Ishikawa (cell line): ENCODE data around the gene EGLN3.

Experiments
- CEBPB ChIP-seq: IDR thresholded peaks from 2 replicates; pipeline ENCODE4 v1.6.1; 2012
- CREB1 ChIP-seq: IDR thresholded peaks from 2 replicates; pipeline ENCODE4 v1.6.1; 2012; ENCODE audit warnings: low read depth
- EGR1 ChIP-seq: IDR thresholded peaks from 2 replicates; pipeline ENCODE4 v1.6.1; 2012
- EP300 ChIP-seq: IDR thresholded peaks from 2 replicates; pipeline ENCODE4 v1.6.1; 2012; ENCODE audit warnings: borderline replicate concordance
- FOXM1 ChIP-seq: IDR thresholded peaks from 2 replicates; pipeline ENCODE4 v1.6.1; 2012; ENCODE audit warnings: low read depth, borderline replicate concordance
- NFIC ChIP-seq: IDR thresholded peaks from 2 replicates; pipeline ENCODE4 v1.6.1; 2012
- RAD21 ChIP-seq: IDR thresholded peaks from 2 replicates; pipeline ENCODE4 v1.6.1; 2012; ENCODE audit warnings: low read depth
- TAF1 ChIP-seq: IDR thresholded peaks from 2 replicates; pipeline ENCODE4 v1.6.1; 2012; ENCODE audit warnings: low read depth, mild to moderate bottlenecking
- TCF12 ChIP-seq: IDR thresholded peaks from 2 replicates; pipeline ENCODE4 v1.6.1; 2012; ENCODE audit warnings: low read depth
- TEAD4 ChIP-seq: IDR thresholded peaks from 2 replicates; pipeline ENCODE4 v1.6.1; 2012
- YY1 ChIP-seq: IDR thresholded peaks from 2 replicates; pipeline ENCODE4 v1.6.1; 2012; ENCODE audit warnings: low read depth
- ZBTB7A ChIP-seq: IDR thresholded peaks from 2 replicates; pipeline ENCODE4 v1.6.1; 2012; ENCODE audit warnings: low read depth
- TF ChIP-seq, protein P1 (sequence below): IDR thresholded peaks from 2 replicates; pipeline ENCODE4 v1.6.1; 2012
- TF ChIP-seq, protein P2 (sequence below): IDR thresholded peaks from 2 replicates; pipeline ENCODE4 v1.6.1; 2012; ENCODE audit warnings: low read depth, mild to moderate bottlenecking
- TF ChIP-seq, protein P3 (sequence below): IDR thresholded peaks from 2 replicates; pipeline ENCODE4 v1.6.1; 2012

The EGLN3 gene

DNA sequence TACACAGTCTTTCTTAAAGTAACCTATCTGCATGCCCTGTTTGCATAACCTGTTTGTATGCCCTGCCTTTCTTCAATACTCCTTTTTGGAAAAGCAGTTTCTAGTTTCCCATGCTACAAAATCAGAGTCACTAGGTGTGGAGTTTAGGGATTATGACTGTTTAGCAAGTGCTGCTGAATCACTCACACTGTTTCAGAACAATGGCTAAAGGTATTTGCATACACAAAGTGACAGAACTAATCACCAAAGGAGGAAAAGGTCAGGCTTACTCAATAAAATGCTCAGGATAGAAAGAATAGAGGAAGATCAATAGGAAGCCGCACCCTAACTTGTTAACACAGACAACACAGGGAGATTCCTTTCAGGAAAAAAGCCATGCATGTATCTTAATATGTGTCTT is 19.4 kb downstream of the EGLN3 start:
- TF ChIP-seq TCF12 (no peak), CEBPB (no peak), ZBTB7A (no peak), EP300 (no peak), CREB1 (no peak), EGR1 (no peak), FOXM1 (no peak), YY1 (no peak), RAD21 (no peak)
- TF ChIP-seq, protein P1, sequence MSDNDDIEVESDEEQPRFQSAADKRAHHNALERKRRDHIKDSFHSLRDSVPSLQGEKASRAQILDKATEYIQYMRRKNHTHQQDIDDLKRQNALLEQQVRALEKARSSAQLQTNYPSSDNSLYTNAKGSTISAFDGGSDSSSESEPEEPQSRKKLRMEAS, result no peak
- TF ChIP-seq, protein P2, sequence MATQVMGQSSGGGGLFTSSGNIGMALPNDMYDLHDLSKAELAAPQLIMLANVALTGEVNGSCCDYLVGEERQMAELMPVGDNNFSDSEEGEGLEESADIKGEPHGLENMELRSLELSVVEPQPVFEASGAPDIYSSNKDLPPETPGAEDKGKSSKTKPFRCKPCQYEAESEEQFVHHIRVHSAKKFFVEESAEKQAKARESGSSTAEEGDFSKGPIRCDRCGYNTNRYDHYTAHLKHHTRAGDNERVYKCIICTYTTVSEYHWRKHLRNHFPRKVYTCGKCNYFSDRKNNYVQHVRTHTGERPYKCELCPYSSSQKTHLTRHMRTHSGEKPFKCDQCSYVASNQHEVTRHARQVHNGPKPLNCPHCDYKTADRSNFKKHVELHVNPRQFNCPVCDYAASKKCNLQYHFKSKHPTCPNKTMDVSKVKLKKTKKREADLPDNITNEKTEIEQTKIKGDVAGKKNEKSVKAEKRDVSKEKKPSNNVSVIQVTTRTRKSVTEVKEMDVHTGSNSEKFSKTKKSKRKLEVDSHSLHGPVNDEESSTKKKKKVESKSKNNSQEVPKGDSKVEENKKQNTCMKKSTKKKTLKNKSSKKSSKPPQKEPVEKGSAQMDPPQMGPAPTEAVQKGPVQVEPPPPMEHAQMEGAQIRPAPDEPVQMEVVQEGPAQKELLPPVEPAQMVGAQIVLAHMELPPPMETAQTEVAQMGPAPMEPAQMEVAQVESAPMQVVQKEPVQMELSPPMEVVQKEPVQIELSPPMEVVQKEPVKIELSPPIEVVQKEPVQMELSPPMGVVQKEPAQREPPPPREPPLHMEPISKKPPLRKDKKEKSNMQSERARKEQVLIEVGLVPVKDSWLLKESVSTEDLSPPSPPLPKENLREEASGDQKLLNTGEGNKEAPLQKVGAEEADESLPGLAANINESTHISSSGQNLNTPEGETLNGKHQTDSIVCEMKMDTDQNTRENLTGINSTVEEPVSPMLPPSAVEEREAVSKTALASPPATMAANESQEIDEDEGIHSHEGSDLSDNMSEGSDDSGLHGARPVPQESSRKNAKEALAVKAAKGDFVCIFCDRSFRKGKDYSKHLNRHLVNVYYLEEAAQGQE, result no peak
- TF ChIP-seq, protein P3, sequence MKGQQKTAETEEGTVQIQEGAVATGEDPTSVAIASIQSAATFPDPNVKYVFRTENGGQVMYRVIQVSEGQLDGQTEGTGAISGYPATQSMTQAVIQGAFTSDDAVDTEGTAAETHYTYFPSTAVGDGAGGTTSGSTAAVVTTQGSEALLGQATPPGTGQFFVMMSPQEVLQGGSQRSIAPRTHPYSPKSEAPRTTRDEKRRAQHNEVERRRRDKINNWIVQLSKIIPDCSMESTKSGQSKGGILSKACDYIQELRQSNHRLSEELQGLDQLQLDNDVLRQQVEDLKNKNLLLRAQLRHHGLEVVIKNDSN, result no peak

DNA sequence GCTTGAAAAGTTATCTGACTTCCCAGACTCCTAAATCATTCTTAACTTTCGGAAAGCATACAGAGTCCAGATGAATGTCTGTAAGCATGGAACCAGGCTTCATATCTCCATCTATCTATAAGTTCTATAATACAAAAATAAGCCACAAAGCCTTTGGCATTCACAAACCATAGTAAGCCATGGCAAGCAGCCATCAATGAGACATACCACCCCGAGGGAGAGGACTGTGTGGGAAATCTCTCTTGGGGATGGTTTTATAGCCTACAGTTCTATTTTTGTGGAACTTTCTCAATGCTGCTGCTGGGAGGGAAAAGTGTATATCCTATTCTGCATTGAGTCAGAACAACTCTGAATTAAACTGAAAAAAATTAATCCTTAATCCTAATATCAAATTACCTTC is 20.4 kb downstream of the EGLN3 start:
- TF ChIP-seq, protein P1, result no peak
- TF ChIP-seq EP300 (no peak), FOXM1 (no peak), TCF12 (no peak), EGR1 (no peak), RAD21 (no peak), NFIC (no peak), YY1 (no peak), CREB1 (no peak), TEAD4 (no peak), TAF1 (no peak), ZBTB7A (no peak)
- TF ChIP-seq, protein P3, result no peak
- TF ChIP-seq, protein P2, result no peak

DNA sequence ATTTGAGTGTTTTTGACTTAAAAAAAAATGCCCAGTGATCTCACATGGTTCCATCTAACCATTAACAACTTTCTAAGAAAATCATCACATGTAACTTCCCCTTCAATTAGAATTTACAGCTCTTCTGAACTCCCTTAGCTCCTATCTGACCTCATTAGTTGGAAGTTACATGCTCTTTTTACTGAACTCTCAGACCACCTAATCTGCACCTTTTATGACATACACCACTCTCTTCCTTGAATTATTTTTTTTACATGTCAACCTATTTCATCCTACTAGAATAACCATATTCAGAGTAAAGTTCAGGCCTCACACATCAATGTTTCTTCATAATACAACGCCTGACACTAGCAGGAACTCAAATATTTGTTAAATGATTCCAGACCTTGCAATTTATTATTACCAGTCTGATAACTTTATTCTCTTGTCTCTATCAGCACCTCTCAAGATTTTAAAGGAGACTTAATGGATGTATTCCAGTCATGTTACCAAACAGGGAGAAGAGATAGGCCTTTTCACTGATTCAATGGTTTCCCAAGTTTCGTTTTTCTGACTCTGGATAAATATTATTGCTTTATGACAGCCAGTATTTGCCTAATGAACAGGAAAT is 21.0 kb downstream of the EGLN3 start:
- TF ChIP-seq YY1 (no peak), TEAD4 (no peak), TCF12 (no peak), TAF1 (no peak), CREB1 (no peak), EP300 (no peak), EGR1 (no peak), NFIC (no peak), FOXM1 (no peak), CEBPB (no peak), RAD21 (no peak)
- TF ChIP-seq, protein P3, result no peak
- TF ChIP-seq, protein P1, result no peak

DNA sequence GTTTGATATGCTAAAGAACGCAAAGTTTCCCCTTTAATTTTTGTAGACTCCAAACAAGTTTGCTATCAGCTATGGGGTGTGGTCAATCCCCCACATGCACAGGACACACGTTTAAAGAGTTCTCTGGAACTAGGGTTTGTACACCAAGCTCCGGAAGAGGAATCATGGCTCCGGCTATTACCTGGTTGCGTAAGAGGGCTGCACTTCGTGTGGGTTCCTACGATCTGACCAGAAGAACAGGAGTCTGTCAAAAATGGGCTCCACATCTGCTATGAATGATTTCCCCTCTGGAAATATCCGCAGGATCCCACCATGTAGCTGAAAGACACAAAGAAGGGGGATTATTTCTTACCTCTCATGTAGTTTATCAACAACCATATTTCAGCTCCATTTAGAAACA is 22.0 kb downstream of the EGLN3 start:
- TF ChIP-seq, protein P2, result no peak
- TF ChIP-seq TAF1 (no peak), RAD21 (no peak), EGR1 (no peak), YY1 (no peak), TCF12 (no peak), FOXM1 (no peak), CREB1 (no peak), ZBTB7A (no peak), CEBPB (no peak), NFIC (no peak), TEAD4 (no peak)
- TF ChIP-seq, protein P3, result no peak
- TF ChIP-seq, protein P1, result no peak
